Testis (tissue), 2 donors: ENCODE data around the gene NFATC1.

Source experiments
- POLR2A ChIP-seq: fragments of 450-650 bp; IDR thresholded peaks from one replicate; pipeline ENCODE4 v1.6.1; 2017; ENCODE audit warnings: antibody characterized with exemption, mild to moderate bottlenecking, moderate library complexity
- TF ChIP-seq, protein P1 (sequence below), 3 experiments: fragments of 450-650 bp in 2 of 3; fragments of 200-600 bp in 1 of 3; sonication (generic) in 1 of 3; IDR thresholded peaks; one replicate each; pipeline ENCODE4 v1.5.1; 2016 to 2019; ENCODE audit warnings: antibody characterized with exemption in 3 of 3, mild to moderate bottlenecking in 2 of 3, moderate library complexity in 1 of 3

- TF ChIP-seq, protein P1, sequence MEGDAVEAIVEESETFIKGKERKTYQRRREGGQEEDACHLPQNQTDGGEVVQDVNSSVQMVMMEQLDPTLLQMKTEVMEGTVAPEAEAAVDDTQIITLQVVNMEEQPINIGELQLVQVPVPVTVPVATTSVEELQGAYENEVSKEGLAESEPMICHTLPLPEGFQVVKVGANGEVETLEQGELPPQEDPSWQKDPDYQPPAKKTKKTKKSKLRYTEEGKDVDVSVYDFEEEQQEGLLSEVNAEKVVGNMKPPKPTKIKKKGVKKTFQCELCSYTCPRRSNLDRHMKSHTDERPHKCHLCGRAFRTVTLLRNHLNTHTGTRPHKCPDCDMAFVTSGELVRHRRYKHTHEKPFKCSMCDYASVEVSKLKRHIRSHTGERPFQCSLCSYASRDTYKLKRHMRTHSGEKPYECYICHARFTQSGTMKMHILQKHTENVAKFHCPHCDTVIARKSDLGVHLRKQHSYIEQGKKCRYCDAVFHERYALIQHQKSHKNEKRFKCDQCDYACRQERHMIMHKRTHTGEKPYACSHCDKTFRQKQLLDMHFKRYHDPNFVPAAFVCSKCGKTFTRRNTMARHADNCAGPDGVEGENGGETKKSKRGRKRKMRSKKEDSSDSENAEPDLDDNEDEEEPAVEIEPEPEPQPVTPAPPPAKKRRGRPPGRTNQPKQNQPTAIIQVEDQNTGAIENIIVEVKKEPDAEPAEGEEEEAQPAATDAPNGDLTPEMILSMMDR (IDR thresholded peaks at IDR 0.05): no peak
- no peak for TF ChIP-seq POLR2A
Observed at GRCh38 chr18:79533146-79533545, 137.4 kb downstream of the NFATC1 start.
